SJCRH30 (cell line): ENCODE results near the gene DLAT. TPM values are rescaled to one million over a fixed set of nuclear protein-coding genes. Genes with fewer than 3 reads are reported as not detected.

ENCODE experiments used
- DNase-seq, 2 experiments: peaks; one replicate each; pipeline ENCODE4 v3.0.0-alpha.2; 2015 to 2020
- H3K27ac ChIP-seq: fragments of 250-450 bp; sonication (Bioruptor Pico); 2 replicates; pipeline ENCODE4 v1.5.1; 2020; ENCODE audit warnings: mild to moderate bottlenecking, moderate library complexity
- H3K27me3 ChIP-seq: fragments of 250-450 bp; sonication (Bioruptor Pico); 2 replicates; pipeline ENCODE4 v1.5.1; 2020; ENCODE audit warnings: mild to moderate bottlenecking, moderate library complexity
- H3K36me3 ChIP-seq: fragments of 250-450 bp; sonication (Bioruptor Pico); 2 replicates; pipeline ENCODE4 v1.5.1; 2020; ENCODE audit warnings: mild to moderate bottlenecking, moderate library complexity
- H3K4me1 ChIP-seq: fragments of 250-450 bp; sonication (Bioruptor Pico); 2 replicates; pipeline ENCODE4 v1.5.1; 2020; ENCODE audit warnings: mild to moderate bottlenecking, moderate library complexity
- H3K4me3 ChIP-seq: fragments of 250-450 bp; sonication (Bioruptor Pico); 2 replicates; pipeline ENCODE4 v1.5.1; 2020; ENCODE audit warnings: mild to moderate bottlenecking, moderate library complexity
- H3K9me3 ChIP-seq: fragments of 250-450 bp; sonication (Bioruptor Pico); replicated peaks from 2 replicates; pipeline ENCODE4 v1.5.1; 2020; ENCODE audit warnings: mild to moderate bottlenecking, moderate library complexity
- total RNA-seq: library from RNA; depleted of rRNA; stranded (reverse); fragments of >200 nt; shearing (Covaris generic); gene quantifications from 2 replicates; pipeline ENCODE4 v1.2.3, GENCODE V29; 2014; rRNA removed

The DLAT gene
- total RNA-seq, 1 experiment from 2014 or later = 52.3 TPM

- no peaks in the 10 kb centered on the region for H3K9me3 ChIP-seq
- H3K4me3 ChIP-seq = no peak overlapping the region
- H3K36me3 ChIP-seq = no peaks in the 10 kb centered on the region
- H3K27ac ChIP-seq = no peak overlapping the region
- H3K4me1 ChIP-seq = no peaks in the 10 kb centered on the region
- DNase-seq = no peak
- no peaks in the 10 kb centered on the region for H3K27me3 ChIP-seq
Measured at GRCh38 chr11:112103446-112103845, 78.2 kb downstream of the DLAT start.

GRCh38 chr11:112106070-112106469, 80.9 kb downstream of the DLAT start:
- Histone ChIP-seq H3K27ac (no peak overlapping the region), H3K4me3 (no peak overlapping the region), H3K27me3 (no peaks in the 10 kb centered on the region), H3K36me3 (no peaks in the 10 kb centered on the region), H3K4me1 (no peaks in the 10 kb centered on the region), H3K9me3 (no peaks in the 10 kb centered on the region)
- no peak for DNase-seq

Other genes with a start within 250 kb of the DLAT start
- 29.7 and 31.4 TPM in 2 replicates for gene ALG9, start 153.8 kb upstream of the DLAT start, total RNA-seq
- 0.77 and 1.2 TPM in 2 replicates for gene FDXACB1, start 146.2 kb upstream of the DLAT start, total RNA-seq
- gene CFAP68, start 145.9 kb upstream of the DLAT start, total RNA-seq = 23.1 and 23.9 TPM in 2 replicates
- 3.4 and 4.1 TPM in 2 replicates for gene CRYAB, start 113.6 kb upstream of the DLAT start, total RNA-seq
- gene HSPB2, start 112.7 kb upstream of the DLAT start, total RNA-seq = 1.0 and 1.5 TPM in 2 replicates
- 0.53 and 1.4 TPM in 2 replicates for gene C11orf52, start 106.5 kb upstream of the DLAT start, total RNA-seq
- gene DIXDC1, start 88.1 kb upstream of the DLAT start, total RNA-seq = 6.8 and 7.3 TPM in 2 replicates
- gene PIH1D2, start 48.6 kb downstream of the DLAT start, total RNA-seq = 0.99 and 1.4 TPM in 2 replicates
- gene NKAPD1, start 48.9 kb downstream of the DLAT start, total RNA-seq = 19.5 and 22.9 TPM in 2 replicates
- gene TIMM8B, start 61.3 kb downstream of the DLAT start, total RNA-seq = 48.2 and 64.5 TPM in 2 replicates
- gene SDHD, start 61.5 kb downstream of the DLAT start, total RNA-seq = 90.3 and 98.1 TPM in 2 replicates
- 0.14 and 0.18 TPM in 2 replicates for gene IL18, start 138.7 kb downstream of the DLAT start, total RNA-seq
- 0.28 TPM in 1 of 2 replicates, not detected in the other for gene TEX12, start 142.0 kb downstream of the DLAT start, total RNA-seq
- 0.10 and 0.51 TPM in 2 replicates for gene BCO2, start 150.1 kb downstream of the DLAT start, total RNA-seq
- gene PTS, start 201.0 kb downstream of the DLAT start, total RNA-seq = 15.0 and 15.5 TPM in 2 replicates
- gene PLET1, start 235.5 kb downstream of the DLAT start, total RNA-seq = not detected in 2 replicates